ENCODE measurements around the gene ANKRD33B. TPM values are rescaled to one million over a fixed set of nuclear protein-coding genes. Genes with fewer than 3 reads are reported as not detected.

ANKRD33B gene
- total and polyA plus RNA-seq, 2 experiments from 2014 or later: 2.9 to 15.4 TPM

DNA sequence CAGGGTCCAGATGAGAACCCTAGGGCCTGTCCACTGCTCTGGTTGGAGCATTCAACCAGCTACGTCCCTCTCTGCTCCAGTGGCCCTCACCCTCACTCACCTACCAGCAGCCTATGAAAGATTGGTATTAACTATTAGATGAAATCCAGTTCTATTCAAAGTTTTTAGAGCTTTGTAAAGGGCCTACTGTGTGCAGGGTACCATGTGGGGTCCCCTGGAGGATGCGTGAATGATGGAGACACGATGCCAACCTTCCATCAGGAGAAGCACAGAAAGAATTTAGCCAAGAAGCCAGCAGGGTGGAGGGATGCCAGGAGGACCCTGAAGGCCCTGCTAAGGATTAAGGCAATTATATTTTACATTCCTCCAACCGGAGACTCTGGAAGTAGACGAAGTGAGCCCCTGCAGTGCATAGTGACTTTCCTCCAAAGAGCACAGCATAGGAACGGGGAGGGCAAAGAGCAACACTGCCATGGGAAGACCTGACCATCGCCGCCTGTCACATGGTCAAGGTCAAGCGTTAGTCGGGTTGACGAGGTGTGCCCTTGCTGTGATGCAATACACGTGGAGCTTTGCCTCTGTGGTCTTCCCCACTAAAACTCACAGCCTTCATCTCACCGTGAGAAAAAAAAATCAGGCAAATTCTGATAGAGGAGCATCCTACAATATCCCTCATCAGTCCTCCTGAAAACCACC lies 22.8 kb upstream of the ANKRD33B start (continued):
- TF ChIP-seq, protein P1, sequence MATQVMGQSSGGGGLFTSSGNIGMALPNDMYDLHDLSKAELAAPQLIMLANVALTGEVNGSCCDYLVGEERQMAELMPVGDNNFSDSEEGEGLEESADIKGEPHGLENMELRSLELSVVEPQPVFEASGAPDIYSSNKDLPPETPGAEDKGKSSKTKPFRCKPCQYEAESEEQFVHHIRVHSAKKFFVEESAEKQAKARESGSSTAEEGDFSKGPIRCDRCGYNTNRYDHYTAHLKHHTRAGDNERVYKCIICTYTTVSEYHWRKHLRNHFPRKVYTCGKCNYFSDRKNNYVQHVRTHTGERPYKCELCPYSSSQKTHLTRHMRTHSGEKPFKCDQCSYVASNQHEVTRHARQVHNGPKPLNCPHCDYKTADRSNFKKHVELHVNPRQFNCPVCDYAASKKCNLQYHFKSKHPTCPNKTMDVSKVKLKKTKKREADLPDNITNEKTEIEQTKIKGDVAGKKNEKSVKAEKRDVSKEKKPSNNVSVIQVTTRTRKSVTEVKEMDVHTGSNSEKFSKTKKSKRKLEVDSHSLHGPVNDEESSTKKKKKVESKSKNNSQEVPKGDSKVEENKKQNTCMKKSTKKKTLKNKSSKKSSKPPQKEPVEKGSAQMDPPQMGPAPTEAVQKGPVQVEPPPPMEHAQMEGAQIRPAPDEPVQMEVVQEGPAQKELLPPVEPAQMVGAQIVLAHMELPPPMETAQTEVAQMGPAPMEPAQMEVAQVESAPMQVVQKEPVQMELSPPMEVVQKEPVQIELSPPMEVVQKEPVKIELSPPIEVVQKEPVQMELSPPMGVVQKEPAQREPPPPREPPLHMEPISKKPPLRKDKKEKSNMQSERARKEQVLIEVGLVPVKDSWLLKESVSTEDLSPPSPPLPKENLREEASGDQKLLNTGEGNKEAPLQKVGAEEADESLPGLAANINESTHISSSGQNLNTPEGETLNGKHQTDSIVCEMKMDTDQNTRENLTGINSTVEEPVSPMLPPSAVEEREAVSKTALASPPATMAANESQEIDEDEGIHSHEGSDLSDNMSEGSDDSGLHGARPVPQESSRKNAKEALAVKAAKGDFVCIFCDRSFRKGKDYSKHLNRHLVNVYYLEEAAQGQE (IDR thresholded peaks at IDR 0.05; ENCODE audit: unreplicated experiment): no peak
- TF ChIP-seq ZNF114 (CRISPR knock-in tag; IDR thresholded peaks at IDR 0.05) (no peak), POLR2AphosphoS5 (IDR thresholded peaks at IDR 0.05; ENCODE audit: low read depth) (no peak)

DNA sequence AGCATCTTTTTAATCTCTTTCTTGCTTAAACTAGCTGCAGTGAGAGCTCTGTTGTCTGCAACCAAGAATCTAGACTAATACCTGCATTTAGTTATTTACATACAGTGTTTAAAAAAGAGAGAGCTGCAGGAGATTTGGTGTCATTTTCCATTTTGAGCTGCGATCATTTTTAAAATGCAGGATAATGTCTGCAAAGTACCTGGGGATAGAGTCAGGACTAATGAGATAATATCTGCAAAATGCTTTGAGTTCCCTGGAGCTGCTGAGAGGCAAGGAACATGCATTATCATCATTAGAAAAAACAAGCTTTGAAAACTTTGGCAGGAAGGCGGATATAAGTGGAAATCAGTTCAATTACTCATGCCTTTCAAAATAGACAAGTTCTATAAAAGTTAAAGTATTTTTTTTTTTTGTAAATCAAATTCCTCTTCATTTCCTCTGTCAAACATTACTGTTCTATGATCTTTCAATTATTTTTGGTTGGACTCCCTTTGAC lies 21.8 kb upstream of the ANKRD33B start:
- Mint-ChIP-seq H3K4me3 (no peak overlapping the region), H3K9me3 (no peaks in the 10 kb centered on the region), H3K36me3 (ENCODE audit: low read depth) (no peaks in the 10 kb centered on the region), H3K4me1 (peaks cover 3% of the 10 kb centered on the region; the same call in 2 of the 3 replicates), H3K27ac (no peak overlapping the region), H3K27me3 (ENCODE audit: insufficient read depth, low read depth, poor library complexity) (no peaks in the 10 kb centered on the region)
- Histone ChIP-seq H3K4me1 (ENCODE audit: insufficient read depth) (no peaks in the 10 kb centered on the region), H3K9me2 (ENCODE audit: insufficient read depth) (no peaks in the 10 kb centered on the region), H3K27me3 (ENCODE audit: insufficient read depth) (no peaks in the 10 kb centered on the region), H3K27ac (ENCODE audit: low read depth) (no peak overlapping the region), H3F3A (replicated peaks; ENCODE audit: low read depth) (no peaks in the 10 kb centered on the region), H3K36me3 (ENCODE audit: insufficient read depth) (no peaks in the 10 kb centered on the region), H3K79me2 (replicated peaks; ENCODE audit: insufficient read depth) (no peaks in the 10 kb centered on the region), H4K20me1 (replicated peaks; ENCODE audit: insufficient read depth) (no peaks in the 10 kb centered on the region), H3K4me3 (no peak overlapping the region), H2AFZ (no peak overlapping the region), H3K4me2 (no peak overlapping the region)
- DNase-seq (ENCODE audit: low spot score) (no peak), ATAC-seq (no peak)
- TF ChIP-seq, protein P2, sequence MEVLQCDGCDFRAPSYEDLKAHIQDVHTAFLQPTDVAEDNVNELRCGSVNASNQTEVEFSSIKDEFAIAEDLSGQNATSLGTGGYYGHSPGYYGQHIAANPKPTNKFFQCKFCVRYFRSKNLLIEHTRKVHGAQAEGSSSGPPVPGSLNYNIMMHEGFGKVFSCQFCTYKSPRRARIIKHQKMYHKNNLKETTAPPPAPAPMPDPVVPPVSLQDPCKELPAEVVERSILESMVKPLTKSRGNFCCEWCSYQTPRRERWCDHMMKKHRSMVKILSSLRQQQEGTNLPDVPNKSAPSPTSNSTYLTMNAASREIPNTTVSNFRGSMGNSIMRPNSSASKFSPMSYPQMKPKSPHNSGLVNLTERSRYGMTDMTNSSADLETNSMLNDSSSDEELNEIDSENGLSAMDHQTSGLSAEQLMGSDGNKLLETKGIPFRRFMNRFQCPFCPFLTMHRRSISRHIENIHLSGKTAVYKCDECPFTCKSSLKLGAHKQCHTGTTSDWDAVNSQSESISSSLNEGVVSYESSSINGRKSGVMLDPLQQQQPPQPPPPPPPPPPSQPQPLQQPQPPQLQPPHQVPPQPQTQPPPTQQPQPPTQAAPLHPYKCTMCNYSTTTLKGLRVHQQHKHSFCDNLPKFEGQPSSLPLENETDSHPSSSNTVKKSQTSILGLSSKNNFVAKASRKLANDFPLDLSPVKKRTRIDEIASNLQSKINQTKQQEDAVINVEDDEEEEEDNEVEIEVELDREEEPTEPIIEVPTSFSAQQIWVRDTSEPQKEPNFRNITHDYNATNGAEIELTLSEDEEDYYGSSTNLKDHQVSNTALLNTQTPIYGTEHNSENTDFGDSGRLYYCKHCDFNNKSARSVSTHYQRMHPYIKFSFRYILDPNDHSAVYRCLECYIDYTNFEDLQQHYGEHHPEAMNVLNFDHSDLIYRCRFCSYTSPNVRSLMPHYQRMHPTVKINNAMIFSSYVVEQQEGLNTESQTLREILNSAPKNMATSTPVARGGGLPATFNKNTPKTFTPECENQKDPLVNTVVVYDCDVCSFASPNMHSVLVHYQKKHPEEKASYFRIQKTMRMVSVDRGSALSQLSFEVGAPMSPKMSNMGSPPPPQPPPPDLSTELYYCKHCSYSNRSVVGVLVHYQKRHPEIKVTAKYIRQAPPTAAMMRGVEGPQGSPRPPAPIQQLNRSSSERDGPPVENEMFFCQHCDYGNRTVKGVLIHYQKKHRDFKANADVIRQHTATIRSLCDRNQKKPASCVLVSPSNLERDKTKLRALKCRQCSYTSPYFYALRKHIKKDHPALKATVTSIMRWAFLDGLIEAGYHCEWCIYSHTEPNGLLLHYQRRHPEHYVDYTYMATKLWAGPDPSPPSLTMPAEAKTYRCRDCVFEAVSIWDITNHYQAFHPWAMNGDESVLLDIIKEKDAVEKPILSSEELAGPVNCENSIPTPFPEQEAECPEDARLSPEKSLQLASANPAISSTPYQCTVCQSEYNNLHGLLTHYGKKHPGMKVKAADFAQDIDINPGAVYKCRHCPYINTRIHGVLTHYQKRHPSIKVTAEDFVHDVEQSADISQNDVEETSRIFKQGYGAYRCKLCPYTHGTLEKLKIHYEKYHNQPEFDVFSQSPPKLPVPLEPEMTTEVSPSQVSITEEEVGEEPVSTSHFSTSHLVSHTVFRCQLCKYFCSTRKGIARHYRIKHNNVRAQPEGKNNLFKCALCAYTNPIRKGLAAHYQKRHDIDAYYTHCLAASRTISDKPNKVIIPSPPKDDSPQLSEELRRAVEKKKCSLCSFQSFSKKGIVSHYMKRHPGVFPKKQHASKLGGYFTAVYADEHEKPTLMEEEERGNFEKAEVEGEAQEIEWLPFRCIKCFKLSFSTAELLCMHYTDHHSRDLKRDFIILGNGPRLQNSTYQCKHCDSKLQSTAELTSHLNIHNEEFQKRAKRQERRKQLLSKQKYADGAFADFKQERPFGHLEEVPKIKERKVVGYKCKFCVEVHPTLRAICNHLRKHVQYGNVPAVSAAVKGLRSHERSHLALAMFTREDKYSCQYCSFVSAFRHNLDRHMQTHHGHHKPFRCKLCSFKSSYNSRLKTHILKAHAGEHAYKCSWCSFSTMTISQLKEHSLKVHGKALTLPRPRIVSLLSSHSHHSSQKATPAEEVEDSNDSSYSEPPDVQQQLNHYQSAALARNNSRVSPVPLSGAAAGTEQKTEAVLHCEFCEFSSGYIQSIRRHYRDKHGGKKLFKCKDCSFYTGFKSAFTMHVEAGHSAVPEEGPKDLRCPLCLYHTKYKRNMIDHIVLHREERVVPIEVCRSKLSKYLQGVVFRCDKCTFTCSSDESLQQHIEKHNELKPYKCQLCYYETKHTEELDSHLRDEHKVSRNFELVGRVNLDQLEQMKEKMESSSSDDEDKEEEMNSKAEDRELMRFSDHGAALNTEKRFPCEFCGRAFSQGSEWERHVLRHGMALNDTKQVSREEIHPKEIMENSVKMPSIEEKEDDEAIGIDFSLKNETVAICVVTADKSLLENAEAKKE (CRISPR knock-in tag; IDR thresholded peaks at IDR 0.05): no peak
- TF ChIP-seq STAT1 (IDR thresholded peaks at IDR 0.05; ENCODE audit: unreplicated experiment): no peak
- no peak for TF ChIP-seq ZNF114 (CRISPR knock-in tag; IDR thresholded peaks at IDR 0.05)
- no peak for TF ChIP-seq JUNB (IDR thresholded peaks at IDR 0.05; ENCODE audit: unreplicated experiment)
- TF ChIP-seq CREB1 (CRISPR knock-in tag; IDR thresholded peaks at IDR 0.05; ENCODE audit: low read depth): no peak
- no peak for TF ChIP-seq NANOG (IDR thresholded peaks at IDR 0.05; ENCODE audit: borderline replicate concordance)
- TF ChIP-seq, protein P3, sequence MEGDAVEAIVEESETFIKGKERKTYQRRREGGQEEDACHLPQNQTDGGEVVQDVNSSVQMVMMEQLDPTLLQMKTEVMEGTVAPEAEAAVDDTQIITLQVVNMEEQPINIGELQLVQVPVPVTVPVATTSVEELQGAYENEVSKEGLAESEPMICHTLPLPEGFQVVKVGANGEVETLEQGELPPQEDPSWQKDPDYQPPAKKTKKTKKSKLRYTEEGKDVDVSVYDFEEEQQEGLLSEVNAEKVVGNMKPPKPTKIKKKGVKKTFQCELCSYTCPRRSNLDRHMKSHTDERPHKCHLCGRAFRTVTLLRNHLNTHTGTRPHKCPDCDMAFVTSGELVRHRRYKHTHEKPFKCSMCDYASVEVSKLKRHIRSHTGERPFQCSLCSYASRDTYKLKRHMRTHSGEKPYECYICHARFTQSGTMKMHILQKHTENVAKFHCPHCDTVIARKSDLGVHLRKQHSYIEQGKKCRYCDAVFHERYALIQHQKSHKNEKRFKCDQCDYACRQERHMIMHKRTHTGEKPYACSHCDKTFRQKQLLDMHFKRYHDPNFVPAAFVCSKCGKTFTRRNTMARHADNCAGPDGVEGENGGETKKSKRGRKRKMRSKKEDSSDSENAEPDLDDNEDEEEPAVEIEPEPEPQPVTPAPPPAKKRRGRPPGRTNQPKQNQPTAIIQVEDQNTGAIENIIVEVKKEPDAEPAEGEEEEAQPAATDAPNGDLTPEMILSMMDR (conservative IDR thresholded peaks at IDR 0.05; ENCODE audit: low read depth in 2 of 2): no peak
- no peak for TF ChIP-seq EZH2phosphoT487 (IDR thresholded peaks at IDR 0.05; ENCODE audit: unreplicated experiment)
- no peak for TF ChIP-seq EZH2 (IDR thresholded peaks at IDR 0.05; ENCODE audit: low read depth, unreplicated experiment)
- no peak for TF ChIP-seq POLR2AphosphoS5 (IDR thresholded peaks at IDR 0.05; ENCODE audit: low read depth)
- TF ChIP-seq, protein P4, sequence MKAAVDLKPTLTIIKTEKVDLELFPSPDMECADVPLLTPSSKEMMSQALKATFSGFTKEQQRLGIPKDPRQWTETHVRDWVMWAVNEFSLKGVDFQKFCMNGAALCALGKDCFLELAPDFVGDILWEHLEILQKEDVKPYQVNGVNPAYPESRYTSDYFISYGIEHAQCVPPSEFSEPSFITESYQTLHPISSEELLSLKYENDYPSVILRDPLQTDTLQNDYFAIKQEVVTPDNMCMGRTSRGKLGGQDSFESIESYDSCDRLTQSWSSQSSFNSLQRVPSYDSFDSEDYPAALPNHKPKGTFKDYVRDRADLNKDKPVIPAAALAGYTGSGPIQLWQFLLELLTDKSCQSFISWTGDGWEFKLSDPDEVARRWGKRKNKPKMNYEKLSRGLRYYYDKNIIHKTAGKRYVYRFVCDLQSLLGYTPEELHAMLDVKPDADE (IDR thresholded peaks at IDR 0.05): no peak

Data from GM23338 (cell line).